Activated CD8-positive, alpha-beta memory T cell treated with anti-CD3 and anti-CD28 coated beads for 1 hour (primary cell): ENCODE results near the gene SPG21.
A peak's percentile ranks its signal among the peaks of the same experiment; 100 is the strongest.
"Not testable (repeated sequence)": the region's sequence is repeated elsewhere in the genome, so short reads cannot be mapped to it uniquely, and the experiment has no call there.

Source experiments
- DNase-seq, 2 donors: peaks; one replicate each; pipeline ENCODE4 v3.0.0-alpha.2; 2020; ENCODE audit warnings: low read depth in 1 of 2; ENCODE audit errors: extremely low read depth in 1 of 2

The SPG21 gene, protein sequence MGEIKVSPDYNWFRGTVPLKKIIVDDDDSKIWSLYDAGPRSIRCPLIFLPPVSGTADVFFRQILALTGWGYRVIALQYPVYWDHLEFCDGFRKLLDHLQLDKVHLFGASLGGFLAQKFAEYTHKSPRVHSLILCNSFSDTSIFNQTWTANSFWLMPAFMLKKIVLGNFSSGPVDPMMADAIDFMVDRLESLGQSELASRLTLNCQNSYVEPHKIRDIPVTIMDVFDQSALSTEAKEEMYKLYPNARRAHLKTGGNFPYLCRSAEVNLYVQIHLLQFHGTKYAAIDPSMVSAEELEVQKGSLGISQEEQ

DNA sequence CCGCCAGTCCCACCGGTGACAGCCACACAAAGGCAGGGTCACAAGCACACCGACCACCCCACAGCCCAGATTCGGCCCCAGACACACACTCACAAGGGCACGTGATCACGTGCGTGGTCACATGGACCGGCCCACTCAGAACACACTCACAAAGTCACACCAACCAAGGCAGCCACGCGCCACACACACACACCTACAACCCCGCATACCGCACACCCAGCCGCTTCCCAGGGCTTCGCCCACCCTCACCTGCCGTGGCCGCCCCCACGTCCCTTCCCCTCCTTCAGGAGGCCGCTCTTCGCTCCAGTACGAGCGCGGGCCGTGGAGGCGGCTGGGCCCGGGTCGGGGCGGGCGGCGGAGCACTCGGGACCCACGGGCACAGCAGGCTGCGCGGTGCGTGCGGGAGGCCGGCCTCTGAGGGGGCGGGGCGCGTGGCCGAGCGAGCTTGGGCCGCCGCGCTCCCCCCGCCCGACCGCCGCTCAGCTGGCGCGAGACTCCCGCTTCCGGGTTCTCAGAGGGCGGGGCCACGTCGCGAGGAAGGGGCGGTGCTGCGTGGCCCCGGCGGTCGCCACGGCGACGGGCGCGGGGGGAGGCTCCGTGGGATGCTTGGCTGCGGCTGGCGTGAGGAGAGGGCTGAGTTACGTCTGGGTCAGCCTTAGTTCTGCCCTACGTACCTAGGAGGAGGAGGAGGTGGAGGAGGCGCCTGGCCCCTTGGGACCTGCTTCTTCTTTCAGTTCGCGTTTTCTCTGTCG lies at the start of gene SPG21:
Gene SPG21 (minus strand): TSS at position 499 of the 752 bp plus-strand sequence. CDS start 6,345 bp downstream, outside the sequence.
- peak; percentile 61 to 87 for DNase-seq

DNA sequence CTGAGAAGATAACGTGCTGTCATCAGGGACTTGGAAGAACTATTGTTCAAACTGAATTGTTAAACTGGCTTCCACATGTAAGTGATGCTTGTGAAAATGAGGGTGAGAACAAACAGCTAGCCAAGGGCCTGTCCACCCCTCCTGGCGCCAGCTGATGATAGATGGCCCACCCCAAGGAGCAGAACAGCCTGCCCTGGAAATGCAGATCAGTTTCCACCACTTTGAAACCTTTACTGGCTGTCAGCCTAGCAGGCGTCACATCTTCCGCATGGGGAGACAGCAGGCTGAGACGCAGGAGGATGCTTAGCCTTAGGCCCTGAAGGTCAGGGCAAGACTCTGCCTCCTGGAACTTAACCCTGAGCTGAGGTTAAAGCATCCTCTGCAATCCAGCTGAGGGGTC lies 49.1 kb upstream of the SPG21 start:
- no peak for DNase-seq

DNA sequence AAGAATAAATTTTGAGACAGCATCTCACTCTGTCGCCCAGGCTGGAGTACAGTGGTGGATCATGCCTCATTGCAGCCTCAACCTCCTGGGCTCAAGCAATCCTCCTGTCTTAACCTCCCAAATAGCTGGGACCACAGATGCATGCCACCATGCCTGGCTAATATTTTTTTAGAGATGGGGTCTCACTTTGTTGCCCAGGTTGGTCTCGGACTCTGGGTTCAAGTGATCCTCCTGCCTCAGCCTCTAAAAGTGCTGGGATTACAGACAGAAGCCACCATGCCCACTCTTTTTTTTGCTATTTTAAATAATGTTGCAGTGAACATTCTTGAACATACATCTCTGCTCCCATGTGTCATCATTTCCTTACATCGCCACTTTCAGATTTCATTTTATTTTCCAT lies 48.7 kb upstream of the SPG21 start:
- DNase-seq = no peak

DNA sequence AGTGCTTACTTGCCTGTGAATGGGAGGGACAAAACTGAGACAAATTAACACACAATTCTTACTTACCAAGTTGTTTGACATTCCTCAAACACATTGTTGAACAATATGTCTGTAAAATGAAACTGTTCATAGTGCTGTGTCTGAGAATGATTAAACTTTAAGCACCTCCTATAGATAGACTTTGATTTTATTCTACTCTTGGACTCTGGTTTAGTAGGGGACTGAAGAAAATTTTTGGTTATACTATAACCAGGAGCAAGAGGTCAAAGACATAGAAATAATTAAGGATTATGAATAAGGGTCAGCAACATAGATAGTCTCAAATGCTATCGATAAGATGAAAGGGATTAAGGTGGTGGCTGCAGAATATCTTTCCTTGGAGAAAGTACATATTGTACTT lies 47.6 kb upstream of the SPG21 start:
- no peak for DNase-seq

DNA sequence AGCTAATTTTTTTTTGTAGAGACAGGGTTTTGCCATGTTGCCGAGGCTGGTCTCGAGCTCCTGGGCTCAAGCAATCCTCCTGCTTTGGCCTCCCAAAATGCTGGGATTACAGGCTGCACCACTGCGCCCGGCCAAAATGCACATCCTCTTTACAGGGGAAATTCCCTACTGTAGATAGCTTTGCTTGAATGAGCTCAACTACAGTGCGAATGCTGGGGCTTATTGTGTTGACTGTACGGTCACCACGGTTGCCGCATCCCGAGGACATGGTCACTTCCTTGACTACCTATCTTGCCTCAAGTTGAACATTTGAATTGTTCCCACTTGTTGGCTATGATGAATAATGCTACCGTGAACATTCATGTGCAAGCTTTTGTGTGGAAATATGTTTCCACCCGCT lies 45.0 kb upstream of the SPG21 start:
- DNase-seq = no peak

DNA sequence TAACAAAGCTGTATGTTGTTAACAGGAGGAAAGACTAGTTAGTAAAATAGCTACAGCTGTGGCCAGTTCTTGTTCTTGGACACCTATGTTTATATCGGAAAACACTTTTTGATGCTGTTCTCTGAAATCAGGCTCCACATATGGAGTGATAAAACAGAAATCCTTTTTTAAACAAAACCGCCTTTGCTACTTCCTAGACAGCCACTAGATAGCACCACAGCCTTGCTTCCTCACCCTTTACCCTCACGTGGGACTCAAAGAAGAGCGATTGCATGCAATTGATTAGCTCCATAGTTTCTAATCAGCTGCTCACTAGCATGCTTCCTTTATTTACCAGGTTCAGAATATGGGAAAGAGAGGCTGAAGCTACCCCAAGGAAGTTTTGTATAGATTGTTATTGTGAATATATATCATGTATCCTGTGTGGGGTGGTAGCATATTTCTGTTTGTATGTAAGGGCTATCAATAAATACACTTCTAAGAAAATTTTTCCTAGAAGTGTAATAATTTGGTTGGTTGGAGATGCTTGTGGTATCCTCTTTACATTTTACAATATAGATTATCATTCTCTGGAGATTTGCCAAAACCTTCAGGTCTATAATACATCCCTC lies 44.0 kb upstream of the SPG21 start:
- no peak for DNase-seq

DNA sequence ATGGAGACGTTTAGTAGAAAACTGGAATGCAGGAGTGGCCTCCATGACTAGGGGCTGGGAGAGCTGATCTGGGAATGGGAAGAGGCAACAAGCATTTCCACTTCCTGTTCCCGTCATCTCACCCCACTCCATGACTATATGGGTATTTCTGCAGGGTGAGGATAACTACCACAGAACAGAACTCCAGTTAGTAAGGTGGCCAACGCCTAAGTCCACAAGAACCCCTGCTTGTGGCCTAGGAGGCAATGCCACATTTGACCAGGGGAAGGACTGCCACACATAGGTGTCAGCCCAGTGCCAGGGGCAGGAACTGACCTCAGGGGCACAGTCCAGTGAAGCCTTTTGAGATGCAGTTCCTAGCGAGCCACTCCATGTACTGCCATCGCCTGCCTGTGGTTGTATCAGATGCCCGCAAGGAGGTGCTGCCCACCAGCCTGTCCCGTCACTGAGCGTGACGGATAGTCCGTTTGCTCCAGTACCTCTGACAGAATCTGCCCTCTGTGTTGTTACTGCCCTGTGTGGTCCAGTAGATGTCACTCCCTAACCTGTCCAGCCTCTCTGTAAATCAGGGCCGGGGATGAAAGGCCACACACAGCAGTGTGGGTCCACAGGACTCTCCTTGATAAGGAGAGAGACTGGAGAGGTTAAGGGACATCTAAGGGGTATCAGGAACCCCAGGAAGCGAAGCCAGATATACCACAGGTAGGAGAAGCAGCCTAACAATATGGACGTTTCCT lies 43.3 kb upstream of the SPG21 start:
- no peak for DNase-seq

DNA sequence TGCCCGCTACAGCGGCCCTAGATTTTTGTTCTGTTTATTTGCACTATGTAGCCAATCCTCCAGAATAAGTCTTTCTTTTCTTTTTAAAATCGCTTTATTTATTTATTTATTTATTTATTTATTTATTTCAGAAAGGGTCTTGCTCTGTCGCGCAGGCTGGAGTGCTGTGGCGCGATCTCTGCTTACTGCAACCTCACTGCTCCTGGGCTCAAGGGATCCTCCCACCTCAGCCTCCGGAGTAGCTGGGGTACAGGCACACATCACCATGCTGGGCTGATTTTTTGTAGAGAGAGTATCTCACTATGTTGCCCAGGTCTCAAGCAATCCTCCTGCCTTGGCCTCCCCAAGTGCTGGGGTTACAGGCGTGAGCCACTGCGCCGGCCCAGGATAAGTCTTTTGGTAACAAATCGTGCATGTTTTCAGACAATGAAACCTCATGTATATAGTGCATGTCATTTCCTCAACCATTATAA lies 40.1 kb upstream of the SPG21 start:
- DNase-seq = no peak

DNA sequence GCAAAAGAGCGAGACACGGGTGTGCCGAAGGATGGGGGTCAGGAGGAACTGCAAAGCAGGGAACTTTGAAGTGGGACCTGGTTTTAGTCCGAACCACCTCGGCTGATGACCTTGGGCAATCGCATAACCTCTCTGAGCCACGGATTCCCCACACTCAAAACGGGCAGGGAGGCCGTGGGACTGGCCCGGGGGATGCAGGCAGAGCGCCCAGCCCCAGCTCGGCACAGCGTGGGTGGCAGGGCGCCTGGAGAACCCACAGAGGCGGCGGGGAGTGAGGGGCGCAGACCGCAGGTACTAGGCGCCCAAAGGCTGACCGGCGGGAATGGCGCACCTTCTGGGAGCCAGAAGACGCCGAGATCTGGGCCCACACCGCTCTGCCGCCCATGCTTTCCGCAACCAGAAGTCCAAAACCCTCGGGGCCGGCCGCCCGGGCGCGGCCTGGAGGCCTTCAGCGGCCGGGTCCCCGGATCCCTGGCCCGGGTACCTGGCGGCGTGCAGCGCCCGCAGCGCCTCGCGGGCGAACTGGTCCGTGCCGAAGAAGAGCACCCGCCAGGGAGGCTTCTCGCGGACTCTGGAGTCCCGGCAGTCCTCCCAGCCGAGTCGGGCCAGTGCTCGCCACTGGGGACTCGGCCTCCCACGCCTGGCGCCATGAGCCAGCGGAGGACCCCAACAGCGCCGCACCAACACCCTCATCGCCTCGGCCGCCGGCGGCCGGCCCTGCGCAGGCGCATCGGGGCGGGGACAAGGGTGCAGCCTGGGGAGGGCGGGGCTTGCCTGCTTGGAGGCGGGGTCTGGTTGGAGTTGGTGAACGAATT lies 39.4 kb upstream of the SPG21 start, which contains the start of gene MTFMT:
Gene MTFMT (minus strand): TSS at position 719 of the 815 bp plus-strand sequence. CDS start 26 bp downstream, at position 693.
- peak; percentile 80 to 94 for DNase-seq

DNA sequence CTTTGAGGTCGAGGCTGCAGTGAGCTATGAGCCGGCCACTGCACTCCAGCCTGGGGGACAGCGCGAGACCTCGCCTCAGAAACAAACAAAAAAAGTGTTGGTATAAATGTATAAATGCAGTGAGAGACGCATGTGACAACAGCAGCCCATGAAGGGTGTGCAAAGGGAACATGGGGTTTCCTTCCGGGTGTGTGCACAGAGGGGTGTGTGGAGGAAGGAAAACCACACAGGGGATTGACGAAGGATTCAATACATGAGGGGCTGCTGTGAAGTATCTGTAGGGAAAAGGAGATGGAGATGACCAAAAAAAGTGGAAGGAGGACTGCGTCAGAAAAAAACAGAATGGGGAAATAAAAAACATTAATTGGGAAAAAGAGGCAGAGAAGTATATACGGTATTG lies 38.6 kb upstream of the SPG21 start:
- no peak for DNase-seq

DNA sequence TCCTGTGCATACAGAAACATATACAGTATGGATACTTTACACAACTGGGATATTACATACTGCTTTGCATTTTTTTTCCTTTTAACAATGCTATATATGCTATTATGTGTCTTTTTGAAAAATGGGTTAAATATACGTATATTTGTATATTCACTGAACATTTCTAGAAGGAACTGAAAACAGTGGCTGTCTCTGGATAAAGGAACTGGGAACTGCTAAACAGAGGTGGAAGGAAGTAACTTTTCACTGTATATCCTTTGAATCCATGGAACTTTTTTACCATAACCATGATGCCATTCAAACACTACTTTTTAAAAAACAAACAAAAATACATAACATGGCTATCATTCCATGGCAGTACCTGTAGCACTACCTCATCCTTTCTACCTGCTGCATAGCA lies 37.9 kb upstream of the SPG21 start:
- no peak for DNase-seq

DNA sequence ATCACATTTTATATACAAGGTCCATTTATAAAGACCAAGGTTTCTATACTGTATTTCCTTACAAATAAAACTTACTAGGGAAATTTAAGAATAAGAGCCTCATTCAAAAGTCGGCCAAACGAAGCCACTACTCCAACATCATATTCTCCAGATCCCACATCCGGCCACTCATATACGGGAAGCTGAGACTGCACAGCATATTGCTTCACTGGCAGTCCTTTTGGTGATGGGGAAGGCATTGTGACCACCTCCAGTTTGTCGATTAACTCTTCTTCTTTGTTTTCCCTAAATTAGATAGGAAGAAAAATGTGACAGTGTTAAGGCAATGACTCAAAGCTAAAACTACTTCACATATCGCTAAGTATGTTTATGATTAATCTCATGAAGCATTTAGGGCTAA lies 37.0 kb upstream of the SPG21 start:
- DNase-seq = no peak

DNA sequence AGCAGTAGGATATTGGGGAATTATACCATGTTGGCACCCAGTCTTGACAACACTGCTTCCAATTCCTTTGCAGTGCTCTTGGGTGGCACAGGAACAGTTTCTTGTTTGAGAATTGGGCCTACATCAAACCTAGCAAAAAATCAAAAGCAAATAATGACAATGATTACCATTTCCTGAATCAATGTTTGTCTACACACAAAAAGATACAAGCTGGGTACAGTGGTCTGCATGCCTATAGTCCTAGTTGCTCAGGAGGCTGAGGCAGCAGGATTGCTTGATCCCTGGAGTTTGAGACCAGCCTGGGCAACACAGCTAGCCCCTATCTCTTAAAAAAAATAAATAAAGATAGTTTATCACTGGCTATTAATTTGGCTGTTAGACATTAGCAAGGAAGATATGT lies 31.8 kb upstream of the SPG21 start:
- no peak for DNase-seq

DNA sequence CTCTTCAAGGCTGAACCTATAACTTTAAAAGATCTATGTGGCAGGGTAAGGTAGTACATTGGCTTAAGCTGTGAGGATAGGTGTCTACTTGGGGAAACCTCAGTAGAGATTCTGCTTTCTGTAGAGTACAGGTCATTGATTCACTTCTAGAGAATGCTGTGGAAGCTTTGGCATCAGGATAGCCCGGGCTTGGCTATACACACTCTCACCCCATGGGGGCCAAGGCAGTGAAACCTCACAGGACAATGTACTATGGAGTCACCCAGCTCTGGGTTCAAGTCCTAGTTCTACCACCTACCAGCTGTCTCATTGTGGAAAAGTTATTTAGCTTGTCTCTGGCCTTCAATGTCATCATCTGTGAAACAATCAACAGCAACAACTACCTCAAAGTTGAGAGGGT lies 30.7 kb upstream of the SPG21 start:
- no peak for DNase-seq

DNA sequence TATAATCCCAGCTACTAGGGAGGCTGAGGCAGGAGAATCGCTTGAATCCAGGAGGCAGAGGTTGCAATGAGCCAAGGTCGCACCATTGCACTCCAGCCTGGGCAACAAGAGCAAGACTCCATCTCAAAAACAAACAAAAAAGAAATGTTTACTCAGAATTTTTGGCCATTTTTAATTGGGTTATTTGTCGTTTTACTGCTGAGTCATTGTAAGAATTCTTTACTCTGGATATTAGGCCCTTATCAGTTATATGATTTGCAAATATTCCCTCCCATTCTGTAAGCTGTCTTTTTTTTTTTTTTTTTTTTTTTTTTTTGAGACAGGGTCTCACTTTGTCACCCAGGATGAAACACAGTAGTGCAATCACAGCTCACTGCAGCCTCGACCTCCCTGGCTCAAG lies 21.5 kb upstream of the SPG21 start:
- not testable (repeated sequence) for DNase-seq

DNA sequence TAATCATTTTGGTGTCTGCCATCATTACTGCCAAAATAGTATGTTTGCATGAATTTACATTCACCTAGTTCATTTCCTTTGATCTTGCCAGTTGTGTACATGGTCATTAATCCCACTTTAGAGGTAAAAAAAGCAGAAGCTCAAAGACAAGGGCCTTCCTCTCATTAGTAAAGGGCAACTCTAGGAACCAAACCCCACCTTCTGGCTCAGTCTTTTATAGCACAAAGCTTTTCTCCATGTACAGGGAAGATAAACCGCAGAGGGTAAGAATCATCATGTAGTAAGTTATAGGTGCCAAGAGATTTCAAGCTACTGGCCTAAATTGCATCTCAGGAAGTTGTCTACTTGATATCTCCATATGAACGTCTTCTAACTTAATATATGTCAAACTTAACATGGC lies 19.3 kb upstream of the SPG21 start:
- no peak for DNase-seq

DNA sequence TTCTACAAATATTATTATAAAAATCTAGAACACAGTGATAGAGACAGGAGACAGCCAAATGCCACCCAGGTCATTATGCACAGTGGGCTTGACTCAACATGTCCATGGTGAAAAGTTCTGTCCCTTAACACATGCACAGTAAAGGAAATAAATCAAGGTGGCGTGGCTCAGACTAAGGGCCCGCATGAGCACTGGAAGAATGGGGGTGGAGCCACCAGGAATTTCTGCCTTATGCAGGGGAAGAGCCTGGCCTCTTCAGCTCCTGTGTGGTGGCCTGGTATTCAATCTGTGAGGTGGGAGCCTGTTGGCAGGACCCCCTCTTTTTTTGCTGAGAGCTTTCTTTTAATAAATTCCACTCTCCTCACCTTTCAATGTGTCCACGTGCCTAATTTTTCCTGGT lies 17.2 kb upstream of the SPG21 start:
- no peak for DNase-seq

DNA sequence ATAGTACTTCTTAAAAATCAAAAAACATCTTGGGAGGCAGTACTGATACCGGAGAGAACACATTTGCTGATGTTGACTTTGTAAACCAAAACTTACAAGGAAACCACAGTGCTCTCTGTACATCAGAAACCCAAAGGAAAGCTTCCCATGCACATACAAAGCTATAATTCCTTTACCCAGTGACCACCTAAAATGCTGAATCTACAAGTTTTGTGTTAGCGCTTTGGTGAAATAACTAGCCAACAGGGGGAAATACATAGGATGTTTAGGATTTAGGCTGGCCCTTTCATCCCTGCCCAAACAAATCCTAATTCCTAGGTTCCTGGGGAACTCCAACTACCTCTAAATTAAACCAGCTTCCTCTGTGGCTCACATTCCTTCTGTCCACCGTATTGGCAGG lies 15.3 kb upstream of the SPG21 start:
- DNase-seq = no peak

DNA sequence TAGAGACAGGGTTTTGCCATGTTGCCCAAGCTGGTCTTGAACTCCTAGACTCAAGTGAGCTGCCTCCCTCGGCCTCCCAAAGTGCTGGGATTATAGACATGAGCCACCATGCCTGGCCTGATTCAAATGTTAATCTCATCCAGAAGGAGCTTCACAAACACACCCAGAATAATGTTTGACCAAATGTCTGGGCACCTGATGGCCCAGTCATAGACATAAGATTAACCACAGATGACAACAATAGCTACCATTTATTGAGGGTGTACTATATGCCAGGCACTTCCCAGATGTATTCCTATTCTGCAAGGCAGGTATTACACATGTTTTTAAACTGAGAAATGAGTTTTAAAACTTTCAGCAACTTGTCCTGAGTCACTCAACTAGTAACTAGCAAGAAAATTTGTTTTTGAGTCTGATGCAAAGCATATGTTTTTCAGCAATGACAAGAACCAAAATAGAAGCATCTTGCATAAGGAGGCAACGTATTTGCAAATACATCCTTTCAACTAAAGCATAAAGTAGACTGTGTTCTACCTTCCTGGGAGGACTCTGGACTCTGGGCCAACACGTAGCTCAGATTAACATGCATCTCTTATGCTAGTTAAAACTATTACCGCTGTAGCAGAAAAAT lies 8.1 kb upstream of the SPG21 start:
- DNase-seq = no peak

DNA sequence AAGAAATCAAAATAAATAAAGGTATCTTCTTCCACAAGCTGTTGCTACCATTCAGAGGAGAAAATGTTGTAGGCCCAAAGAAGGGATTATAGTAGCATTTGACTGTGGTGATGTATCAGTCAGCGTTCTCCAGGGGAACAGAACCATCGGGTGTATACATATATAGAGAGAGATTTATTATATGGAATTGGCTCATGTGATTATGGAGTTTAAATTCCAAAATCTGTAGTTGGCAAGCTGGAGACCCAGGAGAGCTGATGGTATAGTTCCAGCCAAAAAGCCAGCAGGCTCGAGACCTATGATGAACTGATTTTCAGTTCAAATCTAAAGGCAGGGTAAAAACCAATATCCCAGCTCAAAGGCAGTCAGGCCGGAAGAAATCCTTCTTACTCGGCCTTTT lies 7.4 kb upstream of the SPG21 start:
- no peak for DNase-seq
